Type B pancreatic cell (in vitro differentiated cells): Measurements from ENCODE around the gene TBC1D12. TPM values are rescaled to one million over a fixed set of nuclear protein-coding genes. Genes with fewer than 3 reads are reported as not detected.

ENCODE experiments used
- DNase-seq: peaks from one replicate; pipeline ENCODE4 v3.0.0; 2021; ENCODE audit warnings: mixed read lengths; ENCODE audit not compliant: unreplicated experiment; ENCODE audit errors: extremely low spot score
- H3K27ac Mint-ChIP-seq: 2 replicates; pipeline ENCODE4 v1.8.0; 2021; ENCODE audit warnings: mild to moderate bottlenecking, mixed read lengths
- H3K27me3 Mint-ChIP-seq: 2 replicates; pipeline ENCODE4 v1.8.0; 2021; ENCODE audit warnings: mixed read lengths
- H3K36me3 Mint-ChIP-seq: 2 replicates; pipeline ENCODE4 v1.8.0; 2021; ENCODE audit warnings: mixed read lengths
- H3K4me1 Mint-ChIP-seq: one replicate; pipeline ENCODE4 v1.8.0; 2021; ENCODE audit warnings: mixed read lengths; ENCODE audit not compliant: unreplicated experiment
- H3K4me3 Mint-ChIP-seq: 2 replicates; pipeline ENCODE4 v1.8.0; 2021; ENCODE audit warnings: mild to moderate bottlenecking, mixed read lengths
- H3K9me3 Mint-ChIP-seq: 2 replicates; pipeline ENCODE4 v1.8.0; 2021; ENCODE audit warnings: mixed read lengths
- CTCF ChIP-seq: fragments of 200-600 bp; sonication (generic); conservative IDR thresholded peaks from 2 replicates; pipeline ENCODE4 v1.5.0; 2021; ENCODE audit warnings: antibody characterized with exemption, mild to moderate bottlenecking
- long read RNA-seq: library from polyadenylated mRNA; unstranded; transcript quantifications from one replicate; pipeline ENCODE4 v2.0.0, GENCODE V29; 2020
- total RNA-seq: library from RNA; stranded (reverse); gene quantifications from 2 replicates; pipeline ENCODE4 v1.2.1, GENCODE V29; 2021; ENCODE audit warnings: low replicate concordance

TBC1D12 gene
- total RNA-seq = 9.0 and 9.7 TPM in 2 replicates
- long read RNA-seq, full-length matches to known transcripts = 2 of 3 reads
- long read RNA-seq, partial matches to known transcripts = 1 of 3 reads
- long read RNA-seq, other reads (novel, unspliced or antisense) = 0 of 3 reads

GRCh38 chr10:94402204-94402842 lies at the start of gene TBC1D12:
TBC1D12 (plus strand) TSS chr10:94402541; CDS start chr10:94402614, 73 bp downstream.
- peaks cover 3% of the 10 kb centered on the region for H3K9me3 Mint-ChIP-seq
- DNase-seq = peak; percentile 95
- peak within 1 kb of the TSS; percentile 97 for H3K4me3 Mint-ChIP-seq
- peak within 1 kb of the TSS; percentile 98 for H3K27ac Mint-ChIP-seq
- H3K36me3 Mint-ChIP-seq = no peaks in the 10 kb centered on the region
- H3K4me1 Mint-ChIP-seq = peaks cover 4% of the 10 kb centered on the region
- no peak for TF ChIP-seq CTCF
- peaks cover 3% of the 10 kb centered on the region for H3K27me3 Mint-ChIP-seq

GRCh38 chr10:94353336-94353735 lies 49.0 kb upstream of the TBC1D12 start:
- no peak for TF ChIP-seq CTCF
- no peaks in the 10 kb centered on the region for H3K27me3 Mint-ChIP-seq
- no peaks in the 10 kb centered on the region for H3K9me3 Mint-ChIP-seq
- DNase-seq = no peak
- no peak overlapping the region for H3K4me3 Mint-ChIP-seq
- no peaks in the 10 kb centered on the region for H3K4me1 Mint-ChIP-seq
- no peak overlapping the region for H3K27ac Mint-ChIP-seq
- H3K36me3 Mint-ChIP-seq = peaks cover 14% of the 10 kb centered on the region

GRCh38 chr10:94355841-94356240 lies 46.5 kb upstream of the TBC1D12 start:
- no peak for TF ChIP-seq CTCF
- Mint-ChIP-seq H3K4me3 (no peak overlapping the region), H3K36me3 (peaks cover 24% of the 10 kb centered on the region), H3K9me3 (no peaks in the 10 kb centered on the region), H3K27ac (no peak overlapping the region), H3K27me3 (no peaks in the 10 kb centered on the region), H3K4me1 (peaks cover 4% of the 10 kb centered on the region)
- DNase-seq = no peak

GRCh38 chr10:94357193-94357592 lies 45.1 kb upstream of the TBC1D12 start:
- DNase-seq = no peak
- no peak overlapping the region for H3K27ac Mint-ChIP-seq
- H3K9me3 Mint-ChIP-seq = no peaks in the 10 kb centered on the region
- no peak overlapping the region for H3K4me3 Mint-ChIP-seq
- TF ChIP-seq CTCF = no peak
- H3K36me3 Mint-ChIP-seq = peaks cover 21% of the 10 kb centered on the region
- no peaks in the 10 kb centered on the region for H3K27me3 Mint-ChIP-seq
- peaks cover 9% of the 10 kb centered on the region for H3K4me1 Mint-ChIP-seq

- H3K4me1 Mint-ChIP-seq = peaks cover 9% of the 10 kb centered on the region
- no peaks in the 10 kb centered on the region for H3K9me3 Mint-ChIP-seq
- peaks cover 15% of the 10 kb centered on the region for H3K36me3 Mint-ChIP-seq
- no peak overlapping the region for H3K27ac Mint-ChIP-seq
- H3K4me3 Mint-ChIP-seq = no peak overlapping the region
- H3K27me3 Mint-ChIP-seq = no peaks in the 10 kb centered on the region
- TF ChIP-seq CTCF = no peak
- no peak for DNase-seq
Measured at GRCh38 chr10:94358480-94358879, 43.9 kb upstream of the TBC1D12 start.
